Measurements from ENCODE around the gene UBAC1.
A peak's percentile ranks its signal among the peaks of the same experiment; 100 is the strongest.
"Not testable (repeated sequence)": the region's sequence is repeated elsewhere in the genome, so short reads cannot be mapped to it uniquely, and the experiment has no call there.

UBAC1 gene

GRCh38 chr9:135914921-135915320 lies 46.3 kb downstream of the UBAC1 start:
- DNase-seq: no peak

GRCh38 chr9:135911233-135911632 lies 49.9 kb downstream of the UBAC1 start:
- DNase-seq: not testable (repeated sequence)

GRCh38 chr9:135910757-135911156 lies 50.4 kb downstream of the UBAC1 start:
- DNase-seq: no peak

GRCh38 chr9:135910216-135910615 lies 51.0 kb downstream of the UBAC1 start:
- no peak for DNase-seq

GRCh38 chr9:135909371-135909770 lies 51.8 kb downstream of the UBAC1 start:
- DNase-seq: no peak

- no peak for DNase-seq
Observed at GRCh38 chr9:135908754-135909204, 52.4 kb downstream of the UBAC1 start.

- DNase-seq: no peak
Observed at GRCh38 chr9:135908093-135908753, 53.0 kb downstream of the UBAC1 start.

- peak; percentile 62 for DNase-seq
Observed at GRCh38 chr9:135907431-135908092, 53.6 kb downstream of the UBAC1 start, which contains the start of gene CAMSAP1. CAMSAP1 (minus strand) TSS chr9:135907546; CDS start chr9:135907159, 387 bp downstream.

GRCh38 chr9:135907006-135907430 lies 54.2 kb downstream of the UBAC1 start:
- no peak for DNase-seq

GRCh38 chr9:135906291-135907005 lies 54.7 kb downstream of the UBAC1 start:
- DNase-seq: no peak

GRCh38 chr9:135905380-135906258 lies 55.6 kb downstream of the UBAC1 start:
- DNase-seq: no peak

GRCh38 chr9:135903786-135904520 lies 57.2 kb downstream of the UBAC1 start:
- DNase-seq: no peak

- no peak for DNase-seq
Observed at GRCh38 chr9:135903358-135903656, 57.9 kb downstream of the UBAC1 start.

- no peak for DNase-seq
Observed at GRCh38 chr9:135902655-135903357, 58.4 kb downstream of the UBAC1 start.

GRCh38 chr9:135901826-135902225 lies 59.3 kb downstream of the UBAC1 start:
- DNase-seq: no peak

GRCh38 chr9:135901031-135901758 lies 60.0 kb downstream of the UBAC1 start:
- no peak for DNase-seq

- DNase-seq: no peak
Observed at GRCh38 chr9:135898634-135899407, 62.4 kb downstream of the UBAC1 start.

GRCh38 chr9:135896626-135897025 lies 64.5 kb downstream of the UBAC1 start:
- no peak for DNase-seq

- no peak for DNase-seq
Observed at GRCh38 chr9:135896205-135896604, 65.0 kb downstream of the UBAC1 start.
